HG02763 (cell line): Measurements from ENCODE around the gene CSNK1E.

Source experiments
- ATAC-seq: cut with Tn5 transposase; IDR thresholded peaks from one replicate; pipeline ENCODE4 v1.9.1; 2021; ENCODE audit warnings: mild to moderate bottlenecking, moderate library complexity; ENCODE audit not compliant: unreplicated experiment

Gene CSNK1E

DNA sequence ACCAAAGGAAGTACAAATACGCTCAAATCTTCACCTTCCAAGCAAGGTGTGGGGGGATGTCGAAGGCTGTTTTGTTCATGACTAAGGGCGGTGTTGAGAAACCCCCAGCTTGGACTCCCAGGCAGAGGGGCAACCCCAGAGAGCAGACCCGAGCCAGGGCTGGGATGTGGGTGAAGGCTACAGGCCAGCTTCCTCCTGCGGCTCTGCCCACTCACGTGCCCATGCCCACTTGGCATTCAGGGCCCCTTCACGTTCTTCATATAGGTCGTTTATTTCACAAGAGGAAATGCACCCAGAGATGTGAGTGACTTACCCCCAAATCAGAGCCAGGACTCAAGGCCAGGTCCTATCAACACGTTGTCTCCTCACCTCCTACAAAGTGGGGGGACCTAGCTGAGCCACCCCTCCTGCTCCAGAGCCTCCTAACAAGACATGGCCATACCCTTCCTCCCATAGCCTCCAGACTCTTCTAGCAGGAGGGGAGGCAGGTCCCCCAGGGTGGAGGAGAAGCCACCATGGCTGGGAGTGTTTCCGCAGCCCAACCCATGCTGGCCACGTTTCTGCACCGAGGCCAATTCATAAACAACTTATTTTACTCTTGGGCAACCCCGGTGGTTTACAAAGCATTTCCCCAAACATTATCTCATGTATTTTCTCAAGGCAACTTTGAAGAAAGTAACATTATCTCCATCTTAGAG lies 66.4 kb downstream of the CSNK1E start:
- no peak for ATAC-seq

DNA sequence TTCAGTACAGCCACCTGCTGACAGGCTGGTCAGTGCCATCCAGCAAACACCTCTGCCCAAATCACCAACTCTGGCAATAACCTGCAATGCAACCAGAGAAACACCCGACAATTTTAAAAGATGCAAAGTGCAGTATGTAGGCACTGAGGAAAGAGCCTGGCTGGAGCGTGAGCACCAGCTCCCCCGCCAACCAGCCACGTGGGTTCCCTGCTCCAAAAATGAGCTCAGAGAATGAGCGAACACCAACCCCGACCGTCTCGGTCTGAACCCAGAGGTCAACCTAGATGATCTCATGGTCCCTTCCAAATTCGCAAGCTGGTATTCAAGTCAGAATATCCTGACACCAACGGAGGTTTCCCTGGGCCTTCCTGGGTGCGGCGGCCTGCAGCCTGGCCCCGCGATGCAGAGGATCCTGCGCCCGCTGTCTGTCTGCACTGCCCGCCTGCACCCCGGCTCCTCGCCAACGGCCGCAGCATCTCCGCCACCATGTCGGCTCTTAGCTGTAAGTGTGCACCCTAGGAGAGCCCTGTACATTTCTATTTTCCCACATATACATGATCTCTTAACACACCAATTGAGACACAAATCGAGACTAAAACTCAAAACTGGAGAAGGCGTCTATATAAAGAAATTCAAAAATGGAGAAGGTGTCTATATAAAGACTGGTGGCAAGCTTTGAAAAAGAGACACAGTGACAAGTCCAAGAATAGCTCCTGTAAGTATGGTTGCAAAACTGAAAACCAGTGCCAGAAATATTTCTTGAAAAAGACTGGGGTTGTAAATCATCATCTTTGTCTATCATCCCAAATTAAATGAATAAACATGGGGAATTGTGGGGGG lies 67.2 kb downstream of the CSNK1E start:
- no peak for ATAC-seq

DNA sequence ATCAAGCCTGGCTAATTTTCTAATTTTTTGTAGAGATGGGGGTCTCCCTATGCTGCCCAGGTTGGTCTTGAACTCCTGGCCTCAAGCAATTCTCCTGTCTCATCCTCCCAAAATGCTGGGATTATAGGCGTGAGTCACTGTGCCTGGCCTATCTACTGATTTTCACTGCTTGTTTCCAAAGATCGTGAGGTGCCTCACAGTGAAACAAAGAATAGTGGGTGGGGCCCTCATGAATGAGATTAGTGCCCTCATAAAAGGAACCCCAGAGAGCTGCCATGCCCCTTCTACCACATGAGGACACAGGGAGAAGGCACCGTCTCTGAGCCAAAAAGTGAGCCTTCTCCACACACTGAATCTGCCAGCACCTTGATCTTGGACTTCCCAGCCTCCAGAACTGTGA lies 67.9 kb downstream of the CSNK1E start:
- ATAC-seq: no peak

DNA sequence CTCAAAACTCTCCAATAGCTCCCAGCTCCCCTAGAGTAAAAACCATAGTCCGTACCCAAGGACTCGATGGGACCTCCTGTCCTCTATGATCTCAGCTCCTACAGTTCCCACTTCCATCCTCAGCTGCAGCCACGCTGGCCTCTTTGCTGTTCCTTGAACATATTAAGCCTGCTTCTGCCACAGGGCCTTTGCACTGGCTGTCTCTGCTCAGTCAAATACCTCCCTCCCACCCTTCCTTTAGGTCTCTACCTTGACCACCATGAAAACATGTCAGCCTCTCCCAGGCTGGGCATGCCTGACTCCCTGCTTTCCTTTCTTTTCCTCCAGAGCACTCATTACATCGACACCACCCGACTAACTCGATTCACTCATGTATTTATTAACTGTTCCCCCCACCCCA lies 69.0 kb downstream of the CSNK1E start:
- no peak for ATAC-seq

DNA sequence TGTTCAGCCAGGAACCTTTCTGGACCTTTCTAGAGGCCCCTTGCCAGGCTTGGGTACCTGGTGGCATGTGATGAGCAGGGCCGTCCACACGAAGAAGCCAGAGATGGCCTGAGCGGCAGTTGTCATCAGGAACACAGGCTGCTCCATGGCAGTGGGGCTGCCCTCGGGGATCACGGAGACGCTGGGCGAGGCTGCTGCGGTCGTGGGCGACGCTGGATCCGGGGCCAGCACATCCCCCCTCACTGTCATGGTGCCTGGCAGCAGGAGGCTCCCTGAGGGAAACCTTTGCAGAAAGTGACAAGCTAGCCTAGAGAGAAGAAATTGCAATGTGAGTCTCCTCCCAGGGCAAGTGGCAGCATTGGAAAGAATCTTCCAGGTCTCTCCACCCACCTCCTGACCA lies 69.5 kb downstream of the CSNK1E start:
- no peak for ATAC-seq

DNA sequence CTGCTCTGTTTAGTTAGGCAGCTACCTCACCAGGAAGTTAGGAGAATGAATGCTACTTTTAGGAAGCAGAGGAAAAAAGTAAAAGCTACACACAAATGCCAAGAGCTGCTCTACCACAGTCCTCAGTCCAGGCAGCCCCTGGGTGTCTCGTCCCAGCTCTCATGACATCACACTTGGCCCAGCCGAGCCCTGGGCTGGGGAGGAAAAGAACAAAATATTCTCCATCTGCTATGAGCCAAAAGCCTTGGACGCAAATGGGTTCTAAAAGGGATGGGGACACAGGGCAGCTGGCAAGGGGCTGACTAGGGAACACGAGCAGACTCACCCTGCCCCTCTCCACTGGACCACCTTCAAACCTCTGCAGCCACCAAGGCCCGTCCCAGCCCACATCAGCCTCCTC lies 70.5 kb downstream of the CSNK1E start:
- no peak for ATAC-seq

DNA sequence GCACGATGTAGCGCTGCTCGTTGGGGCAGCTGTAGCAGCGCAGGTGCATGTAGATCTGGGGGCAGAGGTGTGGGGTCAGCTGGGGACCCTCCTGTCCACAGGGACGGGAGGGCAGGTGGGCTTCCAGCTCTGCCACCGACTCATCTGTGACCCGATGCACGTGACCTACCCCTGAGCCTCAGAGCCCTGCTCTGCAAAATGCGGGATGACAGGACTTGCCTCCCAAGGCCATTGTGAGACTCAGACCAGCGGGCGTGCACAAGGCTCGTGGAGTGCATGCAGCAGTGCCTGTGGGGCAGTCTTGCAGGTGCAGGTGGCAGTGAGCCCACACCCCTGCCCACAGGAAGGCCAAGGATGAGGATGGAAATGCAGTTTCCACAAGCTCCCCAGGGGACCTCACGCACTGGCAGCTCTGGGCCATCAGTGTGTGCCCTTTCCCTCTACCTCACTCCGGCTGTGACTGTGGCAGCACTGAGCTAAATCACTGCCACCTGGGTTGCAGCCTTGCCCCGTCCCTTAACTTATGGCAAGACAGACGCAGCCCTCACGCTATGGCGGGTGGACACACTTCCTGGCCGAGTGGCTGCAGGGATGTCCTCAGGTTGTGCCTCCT lies 71.1 kb downstream of the CSNK1E start:
- ATAC-seq: no peak

DNA sequence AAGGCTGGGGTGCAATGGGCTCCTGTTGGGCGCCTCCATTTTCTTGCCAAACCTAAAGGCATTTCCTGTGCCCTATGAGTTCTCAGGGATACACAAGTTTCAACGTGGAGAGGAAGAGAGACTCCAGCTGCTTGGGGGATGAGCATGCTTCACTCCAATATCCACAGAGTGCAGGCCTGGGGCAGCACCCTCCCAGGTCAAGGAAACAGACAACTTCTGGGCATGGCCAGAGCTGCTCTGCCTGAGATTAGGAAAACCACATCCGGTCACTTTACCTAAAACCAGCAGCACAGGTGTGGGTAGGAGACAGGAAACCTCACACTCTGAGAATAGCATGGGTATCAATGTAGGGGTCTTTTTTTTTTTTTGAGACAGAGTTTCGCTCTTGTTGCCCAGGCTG lies 73.1 kb downstream of the CSNK1E start:
- ATAC-seq: no peak

DNA sequence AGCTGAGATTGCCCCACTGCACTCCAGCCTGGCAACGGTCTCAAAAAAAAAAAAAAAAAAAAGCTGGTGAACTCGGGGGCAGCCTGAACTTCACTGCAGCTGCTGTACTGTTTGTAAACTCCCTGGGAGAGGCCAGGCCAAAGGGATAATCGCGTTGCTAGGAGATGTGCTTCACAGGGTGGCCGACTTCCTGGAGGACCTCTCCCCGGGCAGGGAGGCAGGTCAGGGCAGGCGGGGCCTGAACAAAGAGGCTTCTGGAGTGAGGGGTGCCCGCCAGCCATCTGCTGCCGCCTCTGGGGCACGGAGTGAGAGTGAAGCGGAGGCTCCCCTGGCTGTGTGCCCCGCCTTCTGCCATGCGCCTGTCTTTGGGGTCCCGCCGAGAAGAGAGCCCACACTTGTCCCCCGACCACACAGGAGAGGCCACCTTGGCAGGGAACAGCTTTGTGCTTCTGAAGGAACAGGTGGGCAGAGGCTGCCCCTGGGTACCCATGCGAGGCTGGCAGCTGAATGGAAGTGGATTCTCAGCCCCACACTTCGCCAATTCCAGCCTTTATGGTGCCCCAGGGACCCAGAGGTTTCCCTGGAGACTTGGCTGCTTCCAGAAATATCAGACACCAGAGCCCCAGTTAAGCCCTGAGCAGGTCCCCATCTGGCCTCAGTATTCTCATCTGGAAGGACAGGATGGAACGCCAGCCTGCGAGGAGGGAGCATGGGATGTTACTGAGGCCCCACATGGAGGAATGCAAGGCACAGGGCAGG lies 74.0 kb downstream of the CSNK1E start:
- ATAC-seq: no peak

DNA sequence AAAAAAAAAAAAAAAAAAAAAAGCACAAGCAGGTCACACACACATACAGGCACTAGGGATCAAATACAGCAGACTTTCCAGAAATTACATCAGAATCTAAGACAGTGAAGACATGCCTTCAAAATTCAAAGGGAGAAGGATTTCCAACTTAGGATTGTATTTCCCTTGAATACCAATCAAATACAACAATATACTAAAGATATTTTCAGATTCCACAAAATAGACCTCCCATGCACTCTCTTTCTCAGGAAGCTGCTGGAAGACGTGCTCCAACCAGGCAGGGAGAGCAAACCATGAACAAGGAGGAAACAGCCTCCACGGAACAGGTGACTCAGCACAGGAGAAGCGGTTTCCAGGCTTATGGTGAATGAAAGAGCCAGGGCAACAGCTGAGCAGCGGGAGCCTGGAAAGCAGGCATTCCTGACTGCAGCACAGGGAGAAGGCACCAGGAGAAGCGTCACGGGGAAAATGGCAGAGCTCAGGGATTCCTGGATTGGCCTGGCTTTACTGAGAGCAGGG lies 76.4 kb downstream of the CSNK1E start:
- no peak for ATAC-seq
